GM23338 (cell line): ENCODE measurements around the gene DYRK1A.

ENCODE experiments used
- ETS1 ChIP-seq: IDR thresholded peaks from 2 replicates; pipeline ENCODE4 v1.6.1; 2016; ENCODE audit warnings: antibody characterized with exemption
- EZH2 ChIP-seq: fragments of 200-600 bp; sonication (generic); IDR thresholded peaks from one replicate; pipeline ENCODE4 v1.8.0; 2017; ENCODE audit warnings: antibody characterized with exemption, mild to moderate bottlenecking, low read depth; ENCODE audit not compliant: unreplicated experiment
- EZH2phosphoT487 ChIP-seq: fragments of 200-600 bp; sonication (generic); IDR thresholded peaks from one replicate; pipeline ENCODE4 v1.8.1; 2018; ENCODE audit warnings: antibody characterized with exemption; ENCODE audit not compliant: unreplicated experiment
- JUNB ChIP-seq: IDR thresholded peaks from one replicate; pipeline ENCODE4 v1.6.1; 2016; ENCODE audit warnings: antibody characterized with exemption; ENCODE audit not compliant: unreplicated experiment
- POLR2AphosphoS5 ChIP-seq: IDR thresholded peaks from 2 replicates; pipeline ENCODE4 v1.6.1; 2016; ENCODE audit warnings: antibody characterized with exemption, low read depth
- REST ChIP-seq: IDR thresholded peaks from one replicate; pipeline ENCODE4 v1.6.1; 2018; ENCODE audit warnings: antibody characterized with exemption; ENCODE audit not compliant: unreplicated experiment
- ZNF114 ChIP-seq: fragments of 250-450 bp; sonication (Bioruptor Pico); IDR thresholded peaks from 2 replicates; pipeline ENCODE4 v1.5.0; 2020; ENCODE audit warnings: mild to moderate bottlenecking, moderate library complexity
- ZNF331 ChIP-seq: fragments of 250-450 bp; sonication (Bioruptor Pico); IDR thresholded peaks from 2 replicates; pipeline ENCODE4 v1.5.0; 2020; ENCODE audit warnings: low read depth, mild to moderate bottlenecking, moderate library complexity
- TF ChIP-seq, protein P1 (sequence below), 2 experiments: fragments of 200-600 bp in 1 of 2; sonication (generic) in 1 of 2; conservative IDR thresholded peaks; 2 replicates each; pipeline versions ENCODE4 v1.5.1 to v1.6.1; 2016 to 2017; ENCODE audit warnings: antibody characterized with exemption in 2 of 2, low read depth in 2 of 2, mild to moderate bottlenecking in 2 of 2, moderate library complexity in 1 of 2

DNA sequence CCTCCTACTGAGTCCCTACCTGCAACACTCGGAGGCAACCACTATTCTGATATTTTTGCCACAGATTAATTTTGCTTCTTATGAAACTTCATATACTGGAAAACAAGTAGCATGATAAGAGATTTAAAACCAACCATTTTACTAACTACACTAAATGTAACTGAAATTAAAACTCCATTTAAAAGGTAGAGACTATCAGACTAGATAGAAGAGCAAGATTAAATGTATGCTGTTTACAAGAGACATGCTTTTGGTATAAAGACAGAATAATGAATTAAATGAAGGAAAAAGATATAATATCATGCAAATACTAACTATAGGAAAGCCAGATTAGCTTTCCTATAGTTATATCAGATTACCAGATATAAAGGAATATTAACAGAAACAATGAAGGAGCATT, 175.9 kb downstream of the DYRK1A start:
- no peak for TF ChIP-seq POLR2AphosphoS5
- TF ChIP-seq, protein P1, sequence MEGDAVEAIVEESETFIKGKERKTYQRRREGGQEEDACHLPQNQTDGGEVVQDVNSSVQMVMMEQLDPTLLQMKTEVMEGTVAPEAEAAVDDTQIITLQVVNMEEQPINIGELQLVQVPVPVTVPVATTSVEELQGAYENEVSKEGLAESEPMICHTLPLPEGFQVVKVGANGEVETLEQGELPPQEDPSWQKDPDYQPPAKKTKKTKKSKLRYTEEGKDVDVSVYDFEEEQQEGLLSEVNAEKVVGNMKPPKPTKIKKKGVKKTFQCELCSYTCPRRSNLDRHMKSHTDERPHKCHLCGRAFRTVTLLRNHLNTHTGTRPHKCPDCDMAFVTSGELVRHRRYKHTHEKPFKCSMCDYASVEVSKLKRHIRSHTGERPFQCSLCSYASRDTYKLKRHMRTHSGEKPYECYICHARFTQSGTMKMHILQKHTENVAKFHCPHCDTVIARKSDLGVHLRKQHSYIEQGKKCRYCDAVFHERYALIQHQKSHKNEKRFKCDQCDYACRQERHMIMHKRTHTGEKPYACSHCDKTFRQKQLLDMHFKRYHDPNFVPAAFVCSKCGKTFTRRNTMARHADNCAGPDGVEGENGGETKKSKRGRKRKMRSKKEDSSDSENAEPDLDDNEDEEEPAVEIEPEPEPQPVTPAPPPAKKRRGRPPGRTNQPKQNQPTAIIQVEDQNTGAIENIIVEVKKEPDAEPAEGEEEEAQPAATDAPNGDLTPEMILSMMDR (conservative IDR thresholded peaks at IDR 0.05; ENCODE audit: low read depth in 2 of 2): no peak
- TF ChIP-seq EZH2: no peak
- no peak for TF ChIP-seq JUNB
- TF ChIP-seq ETS1: no peak
- no peak for TF ChIP-seq REST
- TF ChIP-seq EZH2phosphoT487: no peak
- no peak for TF ChIP-seq ZNF114
- no peak for TF ChIP-seq ZNF331 (CRISPR knock-in tag)
